GM12801 (cell line): ENCODE results near the gene NUBPL.

Experiments used
- TF ChIP-seq, protein P1 (sequence below): IDR thresholded peaks from one replicate; pipeline ENCODE4 v1.5.1; 2011; ENCODE audit warnings: control low read depth; ENCODE audit not compliant: insufficient read length; ENCODE audit errors: extremely low read depth

Gene NUBPL

GRCh38 chr14:31678421-31679249 is 117.4 kb downstream of the NUBPL start:
- TF ChIP-seq, protein P1, sequence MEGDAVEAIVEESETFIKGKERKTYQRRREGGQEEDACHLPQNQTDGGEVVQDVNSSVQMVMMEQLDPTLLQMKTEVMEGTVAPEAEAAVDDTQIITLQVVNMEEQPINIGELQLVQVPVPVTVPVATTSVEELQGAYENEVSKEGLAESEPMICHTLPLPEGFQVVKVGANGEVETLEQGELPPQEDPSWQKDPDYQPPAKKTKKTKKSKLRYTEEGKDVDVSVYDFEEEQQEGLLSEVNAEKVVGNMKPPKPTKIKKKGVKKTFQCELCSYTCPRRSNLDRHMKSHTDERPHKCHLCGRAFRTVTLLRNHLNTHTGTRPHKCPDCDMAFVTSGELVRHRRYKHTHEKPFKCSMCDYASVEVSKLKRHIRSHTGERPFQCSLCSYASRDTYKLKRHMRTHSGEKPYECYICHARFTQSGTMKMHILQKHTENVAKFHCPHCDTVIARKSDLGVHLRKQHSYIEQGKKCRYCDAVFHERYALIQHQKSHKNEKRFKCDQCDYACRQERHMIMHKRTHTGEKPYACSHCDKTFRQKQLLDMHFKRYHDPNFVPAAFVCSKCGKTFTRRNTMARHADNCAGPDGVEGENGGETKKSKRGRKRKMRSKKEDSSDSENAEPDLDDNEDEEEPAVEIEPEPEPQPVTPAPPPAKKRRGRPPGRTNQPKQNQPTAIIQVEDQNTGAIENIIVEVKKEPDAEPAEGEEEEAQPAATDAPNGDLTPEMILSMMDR = no peak

- TF ChIP-seq, protein P1 = no peak
Observed at GRCh38 chr14:31682768-31683167, 121.6 kb downstream of the NUBPL start.

- TF ChIP-seq, protein P1 = no peak
Observed at GRCh38 chr14:31687726-31688125, 126.5 kb downstream of the NUBPL start.

- TF ChIP-seq, protein P1 = no peak
Observed at GRCh38 chr14:31690056-31690455, 128.9 kb downstream of the NUBPL start.

- TF ChIP-seq, protein P1 = no peak
Observed at GRCh38 chr14:31692376-31692781, 131.2 kb downstream of the NUBPL start.

- TF ChIP-seq, protein P1 = no peak
Observed at GRCh38 chr14:31696378-31696777, 135.2 kb downstream of the NUBPL start.

- TF ChIP-seq, protein P1 = no peak
Observed at GRCh38 chr14:31699809-31700208, 138.6 kb downstream of the NUBPL start.
